ENCODE results near the gene MIX23. TPM values are rescaled to one million over a fixed set of nuclear protein-coding genes. Genes with fewer than 3 reads are reported as not detected.

Gene MIX23
- total and polyA plus RNA-seq, 10 of the 15 experiments (the other 5 are each of a cell fraction or from before 2014, with no cell fraction given): 30.0 to 176 (median 62.4) TPM

GRCh38 chr3:122315619-122316018 is 67.4 kb downstream of the MIX23 start:
- H3K4me2 ChIP-seq (ENCODE audit: control insufficient read depth, insufficient read depth): no peak overlapping the region
- H3K9me3 ChIP-seq (replicated peaks; ENCODE audit: control insufficient read depth, insufficient read depth, low read length): peaks cover 2% of the 10 kb centered on the region; the same call in 1 of the 3 replicates
- no peak overlapping the region for H3K9ac ChIP-seq (ENCODE audit: control insufficient read depth, insufficient read depth, low read length)
- no peaks in the 10 kb centered on the region for H3K27me3 ChIP-seq (replicated peaks in 1 of 2; ENCODE audit: control insufficient read depth in 2 of 2, insufficient read depth in 2 of 2, low read length in 1 of 2)
- in situ Hi-C loops (cut with MboI): no loop called here
- ChIA-PET SMC1A (ENCODE audit: uncharacterized antibody, unreplicated experiment) (interaction anchor here (0.8 to 1.9 kb wide), 3 partner anchors 9 to 48 kb away, joined by 3 to 9 read pairs (median 3); no protein-coding TSS in a partner anchor), POLR2A (interaction anchor here (0.9 kb wide), 1 partner anchor 25 kb away, joined by 3 read pairs; no protein-coding TSS in a partner anchor), CTCF (interaction anchor here (0.5 to 1.7 kb wide), 3 partner anchors 9 to 769 kb away, joined by 5 to 7 read pairs (median 6); no protein-coding TSS in a partner anchor), RAD21 (ENCODE audit: unreplicated experiment) (interaction anchor here (2.2 kb wide), 1 partner anchor 9 kb away, joined by 6 read pairs; no protein-coding TSS in a partner anchor)
- FAIRE-seq (no peak), ATAC-seq (no peak), DNase-seq (ENCODE audit: low read depth, low spot score) (no peak)
- H3K4me1 ChIP-seq (ENCODE audit: control insufficient read depth, insufficient read depth, low read length): no peaks in the 10 kb centered on the region
- H3K27ac ChIP-seq (ENCODE audit: control insufficient read depth, insufficient read depth): no peak overlapping the region
- H3K36me3 ChIP-seq (ENCODE audit: control insufficient read depth in 2 of 2, insufficient read depth in 2 of 2, low read length in 1 of 2): no peaks in the 10 kb centered on the region
- H2AFZ ChIP-seq (ENCODE audit: control insufficient read depth, low read depth, low read length): no peak overlapping the region
- WGBS (ENCODE audit: insufficient coverage, insufficient replicate concordance, low lambda C conversion rate, missing lambda C conversion rate): 46% methylated on average over 4 of the region's 4 CpGs
- no peaks in the 10 kb centered on the region for H4K20me1 ChIP-seq (ENCODE audit: control insufficient read depth, insufficient read depth)
- TF ChIP-seq ZNF217 (IDR thresholded peaks at IDR 0.05): no peak
- TF ChIP-seq LARP7 (IDR thresholded peaks at IDR 0.05): no peak
- TF ChIP-seq CTCF (IDR thresholded peaks at IDR 0.05 in 2 of 3, conservative IDR thresholded peaks at IDR 0.05 in 1 of 3; ENCODE audit: control insufficient read depth in 2 of 3, extremely low read depth in 1 of 3, insufficient read depth in 1 of 3, low read depth in 3 of 3, low read length in 3 of 3): peak in 1 of 3 experiments; percentile 14; a peak in 1 of 6 replicates
- no peak for TF ChIP-seq SMC3 (IDR thresholded peaks at IDR 0.05; ENCODE audit: borderline replicate concordance, low read length)
- intact Hi-C loops (cut with micrococcal nuclease; ENCODE audit: unreplicated experiment): no loop called here
- no peaks in the 10 kb centered on the region for H3K79me2 ChIP-seq (ENCODE audit: control insufficient read depth, insufficient read depth, low read length)
- BruUV-seq (replicated peaks): no TSS peak
- no peak overlapping the region for H3K4me3 ChIP-seq

Data from GM12878 (cell line).